Uterus (tissue), 2 donors: ENCODE data around the gene WDR46.

Experiments used
- CTCF ChIP-seq, 4 experiments: fragments of 200-600 bp in 2 of 4; fragments of 450-650 bp in 2 of 4; sonication (generic) in 2 of 4; IDR thresholded peaks; one replicate each; pipeline ENCODE4 v1.5.1; 2016 to 2019; ENCODE audit warnings: antibody characterized with exemption in 4 of 4, mild to moderate bottlenecking in 2 of 4, moderate library complexity in 1 of 4
- POLR2A ChIP-seq, 2 donors: fragments of 450-650 bp; IDR thresholded peaks; one replicate each; pipeline ENCODE4 v1.6.1; 2016; ENCODE audit warnings: antibody characterized with exemption in 2 of 2, mild to moderate bottlenecking in 1 of 2, moderate library complexity in 1 of 2

- no peak for TF ChIP-seq POLR2A (IDR thresholded peaks at IDR 0.05)
- no peak for TF ChIP-seq CTCF (IDR thresholded peaks at IDR 0.05)
Observed at GRCh38 chr6:33289784-33290315, 811 bp upstream of the WDR46 start.
